Caco-2 (cell line): ENCODE measurements around the gene CCND2. TPM values are rescaled to one million over a fixed set of nuclear protein-coding genes. Genes with fewer than 3 reads are reported as not detected.

Source experiments
- BruUV-seq: library from RNA; stranded (reverse); fragments of 400-500 nt; replicated peaks from 2 replicates; lab custom pipeline; 2021; lab: Mats Ljungman, UMichigan
- CTCF ChIA-PET: fragments of 300-600 bp; sonication (Branson Sonifier 250); formaldehyde crosslinking; loops from one replicate; lab custom pipeline; 2022; ENCODE audit warnings: antibody characterized with exemption; lab: Charles Lee
- POLR2A ChIA-PET: fragments of 300-600 bp; sonication (Branson Sonifier 250); formaldehyde crosslinking; loops from one replicate; lab custom pipeline; 2022; ENCODE audit warnings: antibody characterized with exemption; lab: Charles Lee
- DNase-seq, 2 experiments: peaks; one replicate each; pipeline versions ENCODE4 v3.0.0 to v3.0.0-alpha.2; 2020 to 2022
- H3K27me3 ChIP-seq: replicated peaks from 2 replicates; pipeline ENCODE4 v1.6.0; 2011; ENCODE audit warnings: low read length; ENCODE audit not compliant: control insufficient read depth, insufficient read depth
- H3K36me3 ChIP-seq: 2 replicates; pipeline ENCODE4 v1.5.1; 2011; ENCODE audit warnings: low read length; ENCODE audit not compliant: control insufficient read depth, insufficient read depth
- H3K4me1 ChIP-seq: fragments of 250-450 bp; sonication (Bioruptor Pico); 2 replicates; pipeline ENCODE4 v1.5.1; 2020; ENCODE audit warnings: mild to moderate bottlenecking
- H3K4me3 ChIP-seq: 2 replicates; pipeline ENCODE4 v1.5.1; 2011; ENCODE audit warnings: low read depth, mild to moderate bottlenecking, control low read depth, low read length
- H3K9me3 ChIP-seq: fragments of 250-450 bp; sonication (Bioruptor Pico); 2 replicates; pipeline ENCODE4 v1.5.1; 2020; ENCODE audit warnings: mild to moderate bottlenecking, moderate library complexity
- H3K27ac Mint-ChIP-seq: one replicate; pipeline ENCODE4 v1.8.0; 2022; ENCODE audit warnings: mixed read lengths; ENCODE audit not compliant: unreplicated experiment
- H3K27me3 Mint-ChIP-seq: one replicate; pipeline ENCODE4 v1.8.0; 2022; ENCODE audit warnings: mixed read lengths; ENCODE audit not compliant: insufficient read depth, unreplicated experiment
- H3K36me3 Mint-ChIP-seq: one replicate; pipeline ENCODE4 v1.8.0; 2022; ENCODE audit warnings: mild to moderate bottlenecking, mixed read lengths; ENCODE audit not compliant: insufficient read depth, unreplicated experiment
- H3K4me1 Mint-ChIP-seq: one replicate; pipeline ENCODE4 v1.8.0; 2022; ENCODE audit warnings: low read depth, mixed read lengths; ENCODE audit not compliant: unreplicated experiment
- H3K4me3 Mint-ChIP-seq: one replicate; pipeline ENCODE4 v1.8.0; 2022; ENCODE audit warnings: mild to moderate bottlenecking, moderate library complexity, mixed read lengths; ENCODE audit not compliant: unreplicated experiment
- H3K9me3 Mint-ChIP-seq: one replicate; pipeline ENCODE4 v1.8.0; 2022; ENCODE audit warnings: mixed read lengths; ENCODE audit not compliant: unreplicated experiment
- intact Hi-C: fragments of 100-400 bp; cut with micrococcal nuclease; formaldehyde crosslinking; loops from one replicate; pipeline ENCODE4 v1.10.0; 2022; ENCODE audit not compliant: unreplicated experiment
- total RNA-seq: library from RNA; stranded (reverse); gene quantifications from 2 replicates; pipeline ENCODE4 v1.2.3, GENCODE V29; 2022
- TF ChIP-seq, protein P1 (sequence below), 2 experiments: fragments of 200-600 bp in 1 of 2; IDR thresholded peaks; 1 replicate in 1 of 2; 2 replicates in 1 of 2; pipeline versions ENCODE4 v1.5.1 to v1.8.0; 2011 to 2022; ENCODE audit warnings: antibody characterized with exemption in 1 of 2, control low read depth in 1 of 2, inconsistent platforms in 1 of 2, low read depth in 1 of 2, low read length in 1 of 2, mild to moderate bottlenecking in 1 of 2, moderate library complexity in 1 of 2; ENCODE audit not compliant: insufficient read depth in 1 of 2, severe bottlenecking in 1 of 2, unreplicated experiment in 1 of 2

The CCND2 gene
- total RNA-seq, 1 experiment from 2014 or later = 145 TPM

DNA sequence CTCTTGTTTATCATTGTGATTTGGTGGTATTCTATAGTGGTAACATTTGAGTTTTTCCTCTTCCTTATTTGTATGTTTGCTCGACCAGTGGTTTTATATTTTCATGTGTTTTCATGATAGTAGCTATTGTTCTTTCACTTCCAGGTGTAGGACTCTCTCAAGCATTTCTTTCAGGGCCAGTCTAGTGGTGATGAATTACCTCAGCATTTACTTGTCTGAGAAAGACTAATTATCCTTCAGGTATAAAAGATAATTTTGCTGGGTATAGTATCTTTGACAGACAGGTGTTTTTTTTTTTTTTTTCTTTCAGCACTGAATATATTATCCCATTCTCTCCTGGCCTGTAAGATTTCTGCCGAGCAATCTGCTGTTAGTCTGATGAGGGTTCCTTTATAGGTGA is 35.0 kb upstream of the CCND2 start:
- ChIA-PET POLR2A (no interaction called here), CTCF (no interaction called here)
- H3K27ac Mint-ChIP-seq = no peak overlapping the region
- no peak for DNase-seq
- peaks cover 14% of the 10 kb centered on the region for H3K9me3 ChIP-seq
- H3K27me3 ChIP-seq = no peaks in the 10 kb centered on the region
- no peaks in the 10 kb centered on the region for H3K36me3 ChIP-seq
- no TSS peak for BruUV-seq
- H3K9me3 Mint-ChIP-seq = peaks cover 22% of the 10 kb centered on the region
- intact Hi-C loops = no loop called here
- H3K27me3 Mint-ChIP-seq = peaks cover 40% of the 10 kb centered on the region
- H3K4me1 ChIP-seq = no peaks in the 10 kb centered on the region
- no peak overlapping the region for H3K4me3 Mint-ChIP-seq
- TF ChIP-seq, protein P1, sequence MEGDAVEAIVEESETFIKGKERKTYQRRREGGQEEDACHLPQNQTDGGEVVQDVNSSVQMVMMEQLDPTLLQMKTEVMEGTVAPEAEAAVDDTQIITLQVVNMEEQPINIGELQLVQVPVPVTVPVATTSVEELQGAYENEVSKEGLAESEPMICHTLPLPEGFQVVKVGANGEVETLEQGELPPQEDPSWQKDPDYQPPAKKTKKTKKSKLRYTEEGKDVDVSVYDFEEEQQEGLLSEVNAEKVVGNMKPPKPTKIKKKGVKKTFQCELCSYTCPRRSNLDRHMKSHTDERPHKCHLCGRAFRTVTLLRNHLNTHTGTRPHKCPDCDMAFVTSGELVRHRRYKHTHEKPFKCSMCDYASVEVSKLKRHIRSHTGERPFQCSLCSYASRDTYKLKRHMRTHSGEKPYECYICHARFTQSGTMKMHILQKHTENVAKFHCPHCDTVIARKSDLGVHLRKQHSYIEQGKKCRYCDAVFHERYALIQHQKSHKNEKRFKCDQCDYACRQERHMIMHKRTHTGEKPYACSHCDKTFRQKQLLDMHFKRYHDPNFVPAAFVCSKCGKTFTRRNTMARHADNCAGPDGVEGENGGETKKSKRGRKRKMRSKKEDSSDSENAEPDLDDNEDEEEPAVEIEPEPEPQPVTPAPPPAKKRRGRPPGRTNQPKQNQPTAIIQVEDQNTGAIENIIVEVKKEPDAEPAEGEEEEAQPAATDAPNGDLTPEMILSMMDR (IDR thresholded peaks at IDR 0.05; ENCODE audit: insufficient read depth in 1 of 2, low read depth in 1 of 2, low read length in 1 of 2, severe bottlenecking in 1 of 2, unreplicated experiment in 1 of 2) = no peak
- H3K4me1 Mint-ChIP-seq = no peaks in the 10 kb centered on the region
- no peaks in the 10 kb centered on the region for H3K36me3 Mint-ChIP-seq
- H3K4me3 ChIP-seq = no peak overlapping the region

DNA sequence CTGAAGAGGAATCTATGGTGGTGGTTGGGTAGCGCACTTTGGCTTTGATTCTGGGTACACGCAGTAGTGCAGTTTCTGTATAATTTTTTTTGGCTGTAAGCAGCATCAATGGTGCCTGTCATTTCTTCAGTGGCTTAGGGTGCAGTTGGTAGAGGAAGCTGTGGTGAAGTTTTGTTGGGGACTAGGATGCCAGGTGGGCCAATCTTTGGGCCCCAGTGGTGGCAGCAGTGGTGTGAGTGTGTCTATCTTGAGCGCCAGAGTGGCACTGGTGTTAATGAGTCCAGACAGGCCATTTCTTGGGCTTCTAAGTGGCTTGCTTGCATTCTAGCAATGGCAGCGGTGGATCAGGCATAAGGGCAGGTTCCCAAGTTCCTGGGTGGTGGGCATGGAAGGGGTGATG is 33.8 kb upstream of the CCND2 start:
- H3K36me3 Mint-ChIP-seq = no peaks in the 10 kb centered on the region
- ChIA-PET POLR2A (no interaction called here), CTCF (no interaction called here)
- intact Hi-C loops = no loop called here
- TF ChIP-seq, protein P1 (IDR thresholded peaks at IDR 0.05; ENCODE audit: insufficient read depth in 1 of 2, low read depth in 1 of 2, low read length in 1 of 2, severe bottlenecking in 1 of 2, unreplicated experiment in 1 of 2) = no peak
- H3K4me3 Mint-ChIP-seq = no peak overlapping the region
- H3K4me3 ChIP-seq = no peak overlapping the region
- peaks cover 14% of the 10 kb centered on the region for H3K9me3 ChIP-seq
- H3K27me3 ChIP-seq = no peaks in the 10 kb centered on the region
- no peak for DNase-seq
- no TSS peak for BruUV-seq
- H3K4me1 ChIP-seq = no peaks in the 10 kb centered on the region
- H3K4me1 Mint-ChIP-seq = no peaks in the 10 kb centered on the region
- no peak overlapping the region for H3K27ac Mint-ChIP-seq
- peaks cover 30% of the 10 kb centered on the region for H3K9me3 Mint-ChIP-seq
- H3K36me3 ChIP-seq = no peaks in the 10 kb centered on the region
- H3K27me3 Mint-ChIP-seq = peaks cover 39% of the 10 kb centered on the region

DNA sequence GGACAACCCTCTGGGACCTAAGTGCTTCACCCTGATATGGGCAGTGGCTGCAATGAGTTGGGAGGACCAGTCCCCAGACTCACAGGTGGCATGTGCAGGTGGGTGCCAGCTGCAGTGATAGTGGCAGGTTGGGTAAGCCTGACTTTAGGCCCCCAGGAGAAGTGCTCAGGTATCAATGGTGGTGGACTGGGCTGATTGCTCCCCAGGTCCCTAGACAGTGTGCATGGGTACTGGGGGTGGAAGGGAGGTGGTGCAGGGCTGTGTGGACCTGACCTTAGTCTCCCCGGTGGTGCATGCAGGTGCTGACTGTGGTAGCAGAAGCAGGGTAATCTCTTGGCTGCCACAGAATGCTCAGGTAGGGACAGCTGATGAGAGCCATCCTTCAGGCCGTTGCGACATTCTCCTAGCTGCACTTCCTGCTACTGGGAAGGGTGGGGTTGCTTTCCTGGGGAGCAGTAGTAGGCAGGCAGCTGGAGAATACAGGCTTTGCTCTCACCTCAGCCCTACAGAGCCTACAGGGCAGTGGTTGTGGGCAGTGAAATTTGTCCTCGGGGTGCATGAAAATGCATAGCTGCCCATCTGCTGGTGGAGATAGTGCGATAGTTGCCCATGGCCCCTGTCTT is 33.3 kb upstream of the CCND2 start:
- H3K4me3 Mint-ChIP-seq = no peak overlapping the region
- H3K9me3 Mint-ChIP-seq = peaks cover 30% of the 10 kb centered on the region
- POLR2A ChIA-PET = no interaction called here
- intact Hi-C loops = no loop called here
- peaks cover 41% of the 10 kb centered on the region for H3K27me3 Mint-ChIP-seq
- H3K36me3 Mint-ChIP-seq = no peaks in the 10 kb centered on the region
- H3K4me1 Mint-ChIP-seq = no peaks in the 10 kb centered on the region
- H3K9me3 ChIP-seq = peaks cover 10% of the 10 kb centered on the region
- no peak for DNase-seq
- TF ChIP-seq, protein P1 (IDR thresholded peaks at IDR 0.05; ENCODE audit: insufficient read depth in 1 of 2, low read depth in 1 of 2, low read length in 1 of 2, severe bottlenecking in 1 of 2, unreplicated experiment in 1 of 2) = no peak
- no peaks in the 10 kb centered on the region for H3K27me3 ChIP-seq
- no peak overlapping the region for H3K27ac Mint-ChIP-seq
- CTCF ChIA-PET = no interaction called here
- BruUV-seq = no TSS peak
- no peaks in the 10 kb centered on the region for H3K4me1 ChIP-seq
- no peaks in the 10 kb centered on the region for H3K36me3 ChIP-seq
- no peak overlapping the region for H3K4me3 ChIP-seq
